ENCODE results near the gene GALNT7. TPM values are rescaled to one million over a fixed set of nuclear protein-coding genes. Genes with fewer than 3 reads are reported as not detected.

Gene GALNT7
- total RNA-seq, 2 donors from 2014 or later, result 8.8 to 10.2 TPM

DNA sequence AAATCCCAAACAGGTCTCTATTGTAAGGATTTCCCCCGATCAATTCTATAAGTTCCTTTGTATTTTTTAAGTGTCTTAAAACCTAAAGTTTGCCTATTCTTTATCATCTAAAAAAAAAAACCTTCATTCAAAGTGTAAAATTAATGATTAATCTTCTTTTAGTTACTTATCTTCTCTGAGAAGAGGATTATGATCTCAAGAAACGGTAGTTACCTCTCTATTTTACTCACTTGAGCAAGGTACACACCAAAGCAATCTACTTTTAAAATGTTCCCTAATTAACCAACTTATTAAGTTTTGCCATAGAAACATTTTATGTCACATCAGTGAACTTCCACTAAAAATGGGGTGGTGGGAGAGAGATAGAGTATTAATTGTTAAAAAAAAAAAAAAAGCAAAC is 15.2 kb upstream of the GALNT7 start:
- H3K9me3 Mint-ChIP-seq, result no peaks in the 10 kb centered on the region
- H3K27ac Mint-ChIP-seq, result no peak overlapping the region
- DNase-seq (ENCODE audit: low spot score in 2 of 2), result no peak
- no peak for ATAC-seq
- H3K36me3 Mint-ChIP-seq, result no peaks in the 10 kb centered on the region

DNA sequence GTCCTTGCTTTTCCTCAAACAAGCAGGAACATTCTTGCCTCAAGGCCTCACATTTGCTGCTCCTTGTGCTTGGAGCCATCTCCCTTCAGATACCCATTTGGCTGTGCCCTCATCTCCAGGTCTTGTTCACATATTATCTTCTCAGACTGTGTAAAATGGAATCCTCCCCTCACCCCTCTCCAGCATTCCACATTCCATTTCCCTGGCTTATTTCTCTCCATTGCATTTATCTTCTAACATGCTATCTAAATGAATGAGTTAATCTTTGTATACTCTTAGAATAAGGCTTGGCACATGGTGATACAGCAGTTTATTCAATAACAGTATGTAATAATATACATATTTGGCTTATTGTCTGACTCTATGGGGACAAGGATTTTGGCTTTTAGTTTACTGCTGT is 8.8 kb upstream of the GALNT7 start:
- no peaks in the 10 kb centered on the region for H3K9me3 Mint-ChIP-seq
- DNase-seq (ENCODE audit: low spot score in 2 of 2) (no peak), ATAC-seq (no peak)
- H3K27ac Mint-ChIP-seq, result no peak overlapping the region
- no peaks in the 10 kb centered on the region for H3K36me3 Mint-ChIP-seq

DNA sequence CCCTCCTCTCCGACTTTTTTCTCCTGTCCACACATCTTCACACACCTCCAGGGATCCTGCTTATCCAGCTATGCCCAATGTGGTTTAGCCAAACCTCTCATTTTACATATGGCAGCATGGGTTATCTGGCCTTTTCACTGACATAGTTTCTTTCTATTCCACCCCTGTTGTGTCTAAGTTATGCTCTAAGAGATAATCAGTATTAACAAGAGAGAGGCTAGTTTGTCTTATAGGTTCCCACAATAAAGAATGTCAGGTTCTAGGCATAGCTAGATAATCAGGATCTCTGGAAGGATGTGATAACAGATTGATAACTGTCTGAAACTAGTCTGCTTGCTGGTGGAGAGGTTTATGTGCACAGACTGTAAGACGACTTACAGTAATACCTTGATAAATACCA is 7.7 kb upstream of the GALNT7 start:
- ATAC-seq (no peak), DNase-seq (ENCODE audit: low spot score in 2 of 2) (no peak)
- H3K27ac Mint-ChIP-seq, result no peak overlapping the region
- H3K36me3 Mint-ChIP-seq, result no peaks in the 10 kb centered on the region
- H3K9me3 Mint-ChIP-seq, result no peaks in the 10 kb centered on the region

DNA sequence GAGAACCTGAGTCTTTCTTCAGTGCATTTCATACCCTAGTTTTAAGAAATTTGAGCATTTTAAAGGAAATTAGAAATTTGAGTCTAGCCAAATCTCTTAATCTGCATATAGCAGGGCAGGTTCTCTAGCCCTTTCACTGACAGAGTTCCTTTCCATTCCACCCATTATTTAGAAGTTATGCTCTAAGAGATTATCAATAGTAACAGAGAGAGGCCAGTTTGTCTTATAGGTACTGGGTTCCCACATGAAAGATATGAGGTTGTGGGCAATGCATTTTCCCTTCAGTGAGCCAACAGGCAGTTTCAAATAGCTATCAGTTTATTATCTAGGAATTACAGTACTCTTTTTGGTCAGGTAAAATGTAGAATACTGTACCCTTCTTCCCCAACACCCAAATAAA is 7.3 kb upstream of the GALNT7 start:
- DNase-seq (ENCODE audit: low spot score in 2 of 2) (no peak), ATAC-seq (no peak)
- H3K27ac Mint-ChIP-seq, result no peak overlapping the region
- no peaks in the 10 kb centered on the region for H3K9me3 Mint-ChIP-seq
- no peaks in the 10 kb centered on the region for H3K36me3 Mint-ChIP-seq

DNA sequence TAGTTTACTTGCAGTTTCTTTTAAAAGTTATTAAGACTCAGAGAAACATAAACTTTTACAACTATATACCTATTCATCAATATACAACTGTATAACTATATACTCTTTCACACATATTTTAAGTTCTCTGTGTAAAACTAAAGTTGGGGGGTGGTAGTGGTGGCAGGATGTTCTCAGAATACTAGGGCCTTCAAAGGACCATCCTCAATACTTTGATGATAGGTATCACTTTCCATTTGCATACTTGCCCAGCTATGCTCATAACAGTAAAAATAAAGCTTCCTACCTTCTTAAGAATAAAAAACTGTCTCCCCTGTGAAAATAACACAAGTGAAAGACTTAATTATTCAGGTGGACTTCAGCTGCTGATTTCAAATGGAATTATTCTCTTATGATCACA is 2.9 kb upstream of the GALNT7 start:
- H3K36me3 Mint-ChIP-seq, result peaks cover 0 to 6% of the 10 kb centered on the region in 2 donors

DNA sequence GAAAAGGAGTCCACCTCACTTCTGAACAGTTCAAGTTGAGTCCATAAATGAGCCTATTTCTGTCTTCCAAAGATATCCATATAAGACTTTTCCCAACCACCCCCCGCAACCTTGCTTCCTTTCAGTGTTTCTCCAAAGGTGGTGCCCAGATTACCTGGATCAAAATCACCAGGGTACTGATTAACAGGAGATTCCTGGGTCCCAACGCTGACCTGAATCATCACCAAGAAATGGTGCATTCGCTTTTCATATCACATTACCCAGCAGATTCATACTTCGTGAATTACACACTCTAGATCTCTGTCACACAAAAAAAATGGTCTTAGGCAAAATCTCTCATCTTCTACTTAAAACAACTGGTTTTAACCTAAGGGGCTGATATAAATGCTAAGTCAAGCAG is 2.1 kb upstream of the GALNT7 start:
- DNase-seq (ENCODE audit: low spot score in 2 of 2) (no peak), ATAC-seq (no peak)
- Mint-ChIP-seq H3K36me3 (peaks cover 0 to 6% of the 10 kb centered on the region in 2 donors), H3K9me3 (no peaks in the 10 kb centered on the region), H3K27ac (no peak overlapping the region)

More for the DNA sequence above, 2.9 kb upstream of the GALNT7 start:
- peak in 1 of 2 donors; percentile 21 for ATAC-seq
- no peaks in the 10 kb centered on the region for H3K9me3 Mint-ChIP-seq
- H3K27ac Mint-ChIP-seq, result no peak overlapping the region
- DNase-seq (ENCODE audit: low spot score in 2 of 2), result no peak

DNA sequence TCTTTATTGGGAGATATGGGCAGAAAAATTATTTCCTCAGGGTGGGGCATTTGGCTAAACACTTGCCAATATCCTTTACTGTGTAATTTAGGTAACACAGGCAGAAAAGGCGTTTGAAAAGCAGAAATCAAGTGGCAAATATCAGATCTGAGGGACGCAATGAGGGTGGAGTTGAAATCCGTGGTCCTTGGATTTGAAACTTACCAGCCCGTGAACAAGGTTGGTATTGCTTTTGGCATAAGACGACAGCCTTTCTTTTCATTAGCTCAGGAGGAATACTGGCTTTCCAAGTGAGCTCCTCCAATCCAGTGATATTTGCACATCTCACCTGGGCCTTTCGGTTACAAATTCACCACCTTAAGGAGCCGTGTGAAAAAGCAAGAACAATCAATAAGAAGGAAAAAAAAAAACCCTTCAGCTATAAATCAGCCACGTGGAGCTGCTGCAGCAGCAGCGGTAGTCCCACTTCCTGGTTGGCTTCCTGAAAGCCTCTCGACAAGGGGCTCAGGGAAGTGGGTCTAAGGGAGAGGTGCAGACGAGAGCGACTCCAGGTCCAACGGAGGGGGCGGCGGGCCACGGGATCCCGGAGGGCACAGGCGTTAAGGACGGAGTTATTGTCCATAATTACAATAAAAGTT is 734 bp upstream of the GALNT7 start:
- Mint-ChIP-seq H3K27ac (peak overlapping the region; percentile 76 to 87), H3K36me3 (peaks cover 0 to 6% of the 10 kb centered on the region in 2 donors), H3K9me3 (no peaks in the 10 kb centered on the region)
- DNase-seq (ENCODE audit: low spot score in 2 of 2), result peak in 1 of 2 donors; percentile 14
- ATAC-seq, result peak in 1 of 2 donors; percentile 0

DNA sequence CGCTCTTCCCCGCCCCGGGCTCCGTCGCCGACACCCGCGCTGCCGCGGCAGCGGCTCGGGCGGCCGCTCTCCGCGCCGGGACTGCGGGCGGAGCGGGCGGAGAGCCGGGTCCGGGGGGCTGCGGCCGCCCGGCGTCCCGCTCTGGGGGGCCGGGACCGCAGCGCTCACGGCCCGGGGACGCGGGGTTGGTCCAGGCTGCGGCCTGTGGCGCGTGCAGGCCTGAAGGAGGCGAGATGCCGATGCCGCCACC is 492 bp downstream of the GALNT7 start:
- no peak for ATAC-seq
- Mint-ChIP-seq H3K9me3 (no peaks in the 10 kb centered on the region), H3K27ac (no peak overlapping the region), H3K36me3 (peaks cover 0 to 6% of the 10 kb centered on the region in 2 donors)
- peak in 1 of 2 donors; percentile 57 for DNase-seq (ENCODE audit: low spot score in 2 of 2)

DNA sequence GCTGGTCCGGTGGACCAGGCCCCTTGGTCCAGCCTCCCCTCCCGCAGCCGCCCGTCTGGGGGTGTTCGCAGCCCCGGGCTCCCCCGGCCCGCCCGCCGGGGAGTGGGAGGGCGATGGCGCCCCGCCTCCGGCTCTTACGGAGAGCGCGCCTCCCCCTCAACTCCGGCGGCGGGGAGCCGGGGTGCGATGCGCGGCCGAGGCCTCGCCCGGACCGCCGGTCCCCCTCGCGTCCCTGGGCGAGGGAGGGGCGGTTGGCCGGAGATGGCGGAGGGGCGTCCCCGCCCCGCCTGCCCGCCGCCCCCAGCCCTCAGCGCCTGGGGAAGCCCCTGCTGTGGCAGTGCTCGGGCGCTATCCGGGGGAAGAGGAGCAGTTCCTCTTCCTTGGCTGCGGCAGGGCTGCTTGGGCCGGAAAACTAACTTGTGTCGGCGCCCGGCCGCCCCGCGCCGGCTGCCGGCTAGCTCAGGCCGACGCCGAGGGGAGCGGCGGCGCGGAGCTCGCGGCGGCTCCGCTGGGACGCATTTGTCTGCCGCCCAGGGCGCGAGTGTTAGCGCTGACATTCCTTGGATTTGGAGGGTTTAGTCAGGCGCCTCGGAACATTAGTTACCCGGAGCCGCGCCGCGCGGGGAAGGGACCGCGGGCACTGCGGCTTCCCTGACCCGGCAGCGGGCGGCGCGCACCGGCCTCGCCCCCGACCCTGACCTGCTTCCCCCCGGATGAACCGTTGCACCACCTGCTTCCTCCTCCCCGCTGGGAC is 994 bp downstream of the GALNT7 start:
- peak; percentile 59 to 78 for DNase-seq (ENCODE audit: low spot score in 2 of 2)
- H3K27ac Mint-ChIP-seq, result peak overlapping the region in 1 of 2 donors; percentile 85

DNA sequence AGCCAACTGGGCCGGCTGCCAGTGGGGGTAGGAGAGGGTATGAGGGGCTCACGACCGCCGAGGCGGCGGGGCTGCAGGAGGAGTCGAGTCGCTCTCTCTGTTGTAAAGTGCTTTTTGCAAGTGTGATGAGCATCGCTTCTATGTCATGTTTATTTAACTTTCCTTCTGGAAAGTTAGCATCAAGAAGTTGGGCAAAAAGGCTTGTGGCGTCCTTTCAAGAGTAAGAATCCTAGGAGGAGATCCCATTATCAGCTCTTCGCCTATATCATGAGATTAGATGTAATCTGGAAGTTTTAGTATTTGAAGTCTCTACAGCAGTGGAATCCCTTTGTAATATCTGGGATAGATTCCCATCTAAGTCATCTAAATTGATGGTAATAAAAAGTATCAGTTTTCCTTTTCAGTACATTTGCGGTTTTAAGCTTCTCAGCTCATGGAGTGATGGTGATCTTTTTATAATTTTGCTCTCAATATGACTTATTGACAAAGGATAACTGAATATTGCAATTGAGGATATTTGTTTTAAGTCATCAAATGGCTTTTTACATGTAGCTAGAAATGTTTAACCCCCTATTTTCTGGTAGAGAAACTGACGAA is 1.7 kb downstream of the GALNT7 start:
- H3K9me3 Mint-ChIP-seq, result no peaks in the 10 kb centered on the region
- ATAC-seq (no peak), DNase-seq (ENCODE audit: low spot score in 2 of 2) (no peak)
- peaks cover 0 to 6% of the 10 kb centered on the region in 2 donors for H3K36me3 Mint-ChIP-seq
- peak overlapping the region; percentile 48 to 85 for H3K27ac Mint-ChIP-seq

More for the DNA sequence above, 994 bp downstream of the GALNT7 start:
- Mint-ChIP-seq H3K9me3 (no peaks in the 10 kb centered on the region), H3K36me3 (peaks cover 0 to 6% of the 10 kb centered on the region in 2 donors)
- peak; percentile 68 to 72 for ATAC-seq

DNA sequence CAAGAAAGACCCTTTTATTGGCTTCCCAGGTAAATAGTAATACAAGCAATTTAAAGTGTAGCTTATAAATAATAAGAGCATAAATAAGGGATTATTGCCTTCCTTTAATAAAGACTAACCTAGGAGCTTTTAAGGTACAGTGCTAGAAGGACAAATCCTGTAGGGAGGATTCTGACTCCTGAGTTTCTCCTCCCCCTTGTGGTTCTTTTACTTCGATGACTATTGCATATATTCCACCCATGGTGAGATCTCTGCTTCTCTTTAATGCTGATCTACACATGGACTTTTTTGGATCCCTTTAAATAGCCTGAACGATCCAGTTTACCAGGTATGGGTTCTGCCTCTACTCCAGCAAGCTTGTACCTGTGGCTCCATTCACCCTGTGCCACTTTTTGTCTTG is 2.5 kb downstream of the GALNT7 start:
- DNase-seq (ENCODE audit: low spot score in 2 of 2) (no peak), ATAC-seq (no peak)
- no peaks in the 10 kb centered on the region for H3K9me3 Mint-ChIP-seq
- H3K27ac Mint-ChIP-seq, result no peak overlapping the region
- H3K36me3 Mint-ChIP-seq, result peaks cover 0 to 6% of the 10 kb centered on the region in 2 donors

DNA sequence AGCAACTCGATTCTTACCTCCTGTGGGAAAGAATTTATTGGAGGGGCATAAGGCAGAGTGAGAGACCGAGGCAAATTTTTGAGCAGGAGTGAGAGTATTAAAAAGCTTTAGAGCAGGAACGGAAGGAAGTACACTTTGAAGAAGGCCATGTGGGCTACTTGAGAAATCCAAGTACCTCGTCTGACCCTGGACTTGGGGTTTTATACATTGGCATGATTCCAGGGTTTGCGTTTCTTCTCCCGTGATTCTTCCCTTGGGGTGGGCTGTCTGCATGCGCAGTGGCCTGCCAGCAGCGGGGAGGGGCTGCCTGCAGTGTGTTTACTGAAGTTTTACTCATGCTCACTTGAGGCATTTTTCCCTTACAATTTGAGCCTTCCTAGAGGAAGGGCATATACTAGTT is 3.4 kb downstream of the GALNT7 start:
- DNase-seq (ENCODE audit: low spot score in 2 of 2) (no peak), ATAC-seq (no peak)
- Mint-ChIP-seq H3K36me3 (peaks cover 0 to 6% of the 10 kb centered on the region in 2 donors), H3K27ac (no peak overlapping the region), H3K9me3 (no peaks in the 10 kb centered on the region)

DNA sequence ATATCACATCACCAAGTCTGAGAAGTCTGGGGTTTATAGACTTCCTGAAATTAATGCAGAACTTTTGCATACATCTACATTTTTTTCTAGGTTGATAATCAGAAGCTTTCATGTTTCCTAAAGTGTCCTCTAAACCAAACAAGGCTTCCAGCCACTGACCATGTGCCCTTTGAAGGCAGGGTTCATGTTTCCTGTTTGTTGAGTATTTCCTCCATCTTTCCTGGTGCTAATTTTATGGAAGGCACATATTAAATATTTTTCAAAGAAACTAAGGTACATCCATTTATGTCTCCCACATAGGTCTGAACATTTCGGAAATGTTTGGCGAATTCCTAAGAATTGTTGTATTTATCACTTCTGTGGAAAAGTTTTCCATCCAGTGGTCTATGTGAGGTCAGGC is 5.6 kb downstream of the GALNT7 start:
- Mint-ChIP-seq H3K9me3 (no peaks in the 10 kb centered on the region), H3K36me3 (peaks cover 0 to 6% of the 10 kb centered on the region in 2 donors), H3K27ac (no peak overlapping the region)
- ATAC-seq, result no peak
- DNase-seq (ENCODE audit: low spot score in 2 of 2), result no peak

DNA sequence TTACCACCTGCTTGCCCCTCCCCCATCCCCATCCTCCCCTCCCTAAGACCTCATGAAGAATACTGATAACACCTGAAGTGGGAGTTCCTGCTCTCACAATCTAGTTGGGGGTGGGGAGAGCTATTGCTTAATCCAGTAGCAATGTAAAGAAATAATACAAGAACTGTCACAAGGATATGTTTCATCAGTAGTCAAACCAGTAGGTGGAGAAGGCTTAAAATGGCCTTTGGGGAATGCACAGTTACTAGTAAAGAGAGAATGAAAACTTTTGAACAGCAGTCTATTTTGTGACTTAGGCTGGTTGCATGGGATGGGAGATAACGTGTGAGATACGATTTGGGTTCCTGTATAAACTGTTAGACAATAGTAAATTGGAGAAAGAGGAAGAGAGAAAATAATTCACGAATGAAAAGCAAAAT is 6.0 kb downstream of the GALNT7 start:
- ATAC-seq, result no peak
- no peak for DNase-seq (ENCODE audit: low spot score in 2 of 2)
- peaks cover 0 to 6% of the 10 kb centered on the region in 2 donors for H3K36me3 Mint-ChIP-seq

DNA sequence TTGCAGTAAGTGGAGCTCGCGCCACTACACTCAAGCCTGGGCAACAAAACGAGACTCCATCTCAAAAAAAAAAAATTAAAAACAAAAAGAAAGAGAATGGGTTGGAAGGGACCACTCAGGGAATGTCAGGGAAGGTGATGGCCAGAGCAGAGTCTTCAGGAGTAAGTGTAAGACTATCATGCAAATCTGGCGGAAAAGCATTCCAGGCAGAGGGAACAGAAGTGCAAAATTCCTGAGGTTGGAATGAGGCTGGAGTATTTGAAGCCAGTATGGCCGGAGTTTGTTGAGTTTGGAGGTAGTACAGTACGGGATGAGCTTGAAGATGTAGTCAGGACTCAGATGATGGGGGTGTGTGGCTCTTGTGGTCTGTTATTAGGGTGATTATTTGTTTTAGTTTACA is 7.4 kb downstream of the GALNT7 start:
- no peak for ATAC-seq
- Mint-ChIP-seq H3K36me3 (no peaks in the 10 kb centered on the region), H3K27ac (peak overlapping the region in 1 of 2 donors; percentile 93)

More for the DNA sequence above, 6.0 kb downstream of the GALNT7 start:
- Mint-ChIP-seq H3K27ac (no peak overlapping the region), H3K9me3 (no peaks in the 10 kb centered on the region)

DNA sequence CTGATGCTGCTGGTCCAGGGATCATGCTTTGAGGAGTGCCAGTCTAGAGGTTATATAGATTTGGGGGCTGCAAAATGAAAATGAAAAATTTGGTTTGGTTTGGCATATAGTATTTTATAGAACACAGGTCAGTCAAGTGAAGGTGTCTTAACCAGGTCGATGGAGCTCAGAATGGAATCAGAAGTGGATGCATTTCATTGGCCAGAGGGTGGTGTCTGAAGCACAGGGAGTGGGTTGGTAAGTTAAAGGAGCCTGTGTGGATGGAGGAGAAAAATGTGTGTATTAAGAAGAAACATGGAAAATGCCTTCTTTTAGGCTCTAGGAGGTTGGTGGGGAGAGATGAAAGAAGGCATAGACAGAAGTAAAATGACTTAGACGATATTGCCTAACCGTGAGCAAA is 8.6 kb downstream of the GALNT7 start:
- DNase-seq (ENCODE audit: low spot score in 2 of 2), result no peak
- H3K9me3 Mint-ChIP-seq, result no peaks in the 10 kb centered on the region
- no peak overlapping the region for H3K27ac Mint-ChIP-seq
- no peaks in the 10 kb centered on the region for H3K36me3 Mint-ChIP-seq
- ATAC-seq, result no peak

More for the DNA sequence above, 7.4 kb downstream of the GALNT7 start:
- H3K9me3 Mint-ChIP-seq, result no peaks in the 10 kb centered on the region
- no peak for DNase-seq (ENCODE audit: low spot score in 2 of 2)

DNA sequence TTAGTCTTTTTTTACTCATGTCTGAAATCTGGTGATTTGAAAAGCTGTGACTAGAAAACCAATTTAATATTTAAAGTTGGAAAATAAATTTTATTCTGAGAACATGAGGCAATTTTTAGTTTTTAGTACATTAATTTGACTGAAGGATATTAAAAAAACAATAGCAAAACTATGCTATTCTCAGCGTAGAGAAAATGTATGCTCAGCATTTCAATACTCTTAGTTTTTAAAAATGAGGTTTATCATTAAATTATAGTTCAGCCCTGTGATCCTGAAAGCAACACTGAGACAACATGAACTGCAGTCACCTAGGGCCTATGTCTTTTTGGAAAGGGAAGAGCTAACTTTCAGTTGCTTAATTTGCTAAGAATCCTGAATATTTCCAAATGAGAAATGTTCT is 9.5 kb downstream of the GALNT7 start:
- no peaks in the 10 kb centered on the region for H3K36me3 Mint-ChIP-seq
- H3K27ac Mint-ChIP-seq, result no peak overlapping the region
- ATAC-seq, result no peak
- DNase-seq (ENCODE audit: low spot score in 2 of 2), result no peak
- H3K9me3 Mint-ChIP-seq, result no peaks in the 10 kb centered on the region

DNA sequence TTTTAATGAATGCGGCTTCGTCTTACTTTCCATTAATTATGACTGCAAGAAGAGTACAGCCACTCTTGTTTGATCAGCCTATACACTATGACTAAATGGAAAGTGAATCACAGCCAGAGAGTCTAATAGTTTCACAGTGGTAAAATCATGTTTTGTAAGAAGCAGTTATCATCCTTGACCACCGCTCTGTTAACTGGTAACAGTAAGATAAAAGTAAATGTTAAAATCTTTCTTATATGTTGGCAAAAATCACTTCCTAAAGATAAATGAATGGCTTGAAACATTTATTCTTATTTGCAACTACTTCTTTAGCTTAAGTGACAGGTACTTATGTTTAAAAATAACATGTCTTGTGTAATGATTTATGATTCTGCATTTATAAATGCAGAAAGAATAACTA is 13.2 kb downstream of the GALNT7 start:
- ATAC-seq (peak; percentile 70 to 81), DNase-seq (ENCODE audit: low spot score in 2 of 2) (no peak)
- H3K9me3 Mint-ChIP-seq, result no peaks in the 10 kb centered on the region
- H3K36me3 Mint-ChIP-seq, result no peaks in the 10 kb centered on the region
- H3K27ac Mint-ChIP-seq, result no peak overlapping the region

Data from activated naive CD4-positive, alpha-beta T cell treated with anti-CD3 and anti-CD28 coated beads, Interleukin-2, amount 50 U/mL, for 72 hours (primary cell).